PC-9 (cell line): ENCODE data around the gene SEC23IP.

Source experiments
- CTCF ChIP-seq: fragments of 200-600 bp; sonication (generic); conservative IDR thresholded peaks from 2 replicates; pipeline ENCODE4 v1.6.1; 2017; ENCODE audit warnings: mixed run types, antibody characterized with exemption, mild to moderate bottlenecking, moderate library complexity
- EZH2 ChIP-seq: fragments of 200-600 bp; sonication (generic); IDR thresholded peaks from 2 replicates; pipeline ENCODE4 v1.8.0; 2017; ENCODE audit warnings: antibody characterized with exemption, low read depth

- TF ChIP-seq CTCF: no peak
- TF ChIP-seq EZH2: no peak
These were observed 1.4 kb downstream of the SEC23IP start for GRCh38 chr10:119893845-119894427.
